Activated CD8-positive, alpha-beta memory T cell treated with anti-CD3 and anti-CD28 coated beads, Interleukin-2, amount 50 U/mL, for 48 hours (primary cell): ENCODE measurements around the gene TNNT2.

ENCODE experiments used
- DNase-seq: peaks from one replicate; pipeline ENCODE4 v3.0.0-alpha.2; 2020

The TNNT2 gene

GRCh38 chr1:201401700-201402099 lies 24.2 kb upstream of the TNNT2 start:
- DNase-seq = no peak

- no peak for DNase-seq
Observed at GRCh38 chr1:201400852-201401230, 23.4 kb upstream of the TNNT2 start.

DNA sequence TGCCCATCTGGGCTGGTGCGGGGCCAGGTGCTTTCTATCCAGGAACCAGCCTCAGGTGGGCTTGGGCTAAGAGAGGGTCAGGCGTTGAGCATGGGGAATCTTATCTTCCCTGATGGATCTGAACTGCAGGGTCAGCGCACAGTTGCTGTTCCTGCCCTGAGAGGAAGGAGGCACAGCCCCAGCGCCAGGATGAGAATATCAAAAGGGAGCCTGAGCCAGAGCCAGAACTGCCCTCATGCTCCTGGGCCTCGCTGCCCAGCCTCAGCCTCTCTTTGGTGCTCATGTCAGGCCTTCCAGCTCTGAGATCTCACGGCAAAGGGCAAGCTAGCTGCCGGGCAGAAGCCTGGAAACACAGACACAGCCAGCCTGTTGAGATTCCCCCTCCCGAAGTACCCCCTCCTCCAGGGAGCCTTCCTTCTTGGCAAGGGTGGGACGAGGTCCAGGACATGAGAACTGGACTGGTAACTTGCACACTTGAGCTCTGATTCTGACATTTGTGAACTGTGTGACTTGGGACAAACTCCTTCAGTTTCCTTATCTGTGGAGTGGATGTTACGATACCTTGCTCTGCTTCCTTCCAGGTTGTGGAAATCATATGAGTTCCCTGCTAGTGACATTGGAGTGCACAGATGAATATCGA lies 22.9 kb upstream of the TNNT2 start:
- DNase-seq = no peak

DNA sequence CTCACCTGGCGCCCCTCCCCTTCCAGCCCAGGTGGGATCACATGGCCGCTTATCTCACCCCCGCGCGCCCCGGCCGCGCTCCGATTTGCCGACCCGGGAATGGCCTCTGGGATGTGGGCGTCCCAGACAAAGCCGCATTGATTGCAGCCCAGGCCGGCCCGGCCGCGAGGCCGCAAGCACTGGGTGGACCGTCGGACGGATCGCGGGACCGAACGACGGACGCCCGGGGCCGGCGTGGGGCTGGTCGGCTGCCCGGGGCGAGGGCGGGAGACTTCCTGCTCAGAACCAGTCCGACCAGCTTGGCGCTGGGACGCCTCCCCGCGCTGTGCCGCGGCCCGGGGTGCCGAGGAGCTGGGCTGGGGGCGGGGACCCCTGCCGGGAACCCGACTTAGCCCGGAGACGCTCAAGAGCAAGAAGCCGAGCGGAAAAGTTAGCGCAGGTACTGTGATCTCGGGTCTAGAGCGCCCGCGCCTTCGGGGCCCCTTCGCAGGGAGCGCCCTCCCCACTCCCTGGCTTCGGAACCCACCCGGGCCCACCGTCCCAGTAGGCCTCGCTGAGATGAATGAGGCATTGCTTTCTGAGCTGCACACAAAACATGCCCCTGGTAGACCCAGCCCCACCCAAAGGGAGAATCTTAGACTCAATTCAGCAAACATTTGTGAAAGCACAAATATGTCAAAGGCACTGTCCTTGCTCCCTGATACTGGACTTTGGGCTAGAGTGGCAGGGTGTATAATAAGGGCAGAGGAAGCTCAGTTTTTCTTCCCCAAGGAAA lies 22.1 kb upstream of the TNNT2 start:
- DNase-seq = no peak

DNA sequence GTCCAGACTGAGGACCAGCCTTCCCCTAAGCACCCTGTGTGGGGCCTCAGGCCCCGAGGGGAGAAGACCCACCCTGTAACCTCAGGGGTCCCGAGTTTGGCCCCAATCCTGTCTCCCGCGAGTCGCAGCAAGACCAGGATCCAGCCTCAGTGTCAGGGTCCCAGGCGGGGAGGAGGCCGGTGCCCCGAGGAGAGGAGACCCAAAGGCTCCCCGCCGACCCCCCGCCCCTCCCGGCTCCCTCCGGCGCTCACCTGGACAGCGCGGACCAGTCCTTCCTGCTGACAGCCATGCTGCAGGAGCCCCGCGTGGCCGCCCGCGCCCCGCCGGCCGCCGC lies 21.5 kb upstream of the TNNT2 start, which contains the start of gene LAD1:
Gene LAD1, minus strand, starts transcription at position 307 of the 334 bp plus-strand sequence. Its CDS starts 18 bp downstream, at position 289.
- no peak for DNase-seq

DNA sequence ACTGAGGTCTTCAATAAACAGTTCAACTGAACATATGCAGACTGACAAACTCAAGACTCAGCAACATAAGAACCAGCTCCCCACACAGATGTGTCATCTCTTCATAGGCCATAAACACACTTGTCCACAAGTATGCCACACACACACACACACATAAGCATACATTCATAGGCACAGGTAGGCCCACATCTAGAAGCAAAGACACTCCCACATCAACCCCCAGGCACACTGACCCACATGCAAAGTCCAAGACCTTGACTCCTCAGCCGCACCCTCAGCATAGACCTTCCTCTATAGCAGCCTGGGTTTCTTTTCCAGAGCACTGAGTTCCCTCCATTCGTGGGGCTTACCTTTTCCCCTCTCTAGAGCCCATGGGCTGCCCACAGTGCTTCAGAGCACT lies 20.2 kb upstream of the TNNT2 start:
- DNase-seq = no peak

GRCh38 chr1:201396861-201397464 lies 19.5 kb upstream of the TNNT2 start:
- DNase-seq = no peak

DNA sequence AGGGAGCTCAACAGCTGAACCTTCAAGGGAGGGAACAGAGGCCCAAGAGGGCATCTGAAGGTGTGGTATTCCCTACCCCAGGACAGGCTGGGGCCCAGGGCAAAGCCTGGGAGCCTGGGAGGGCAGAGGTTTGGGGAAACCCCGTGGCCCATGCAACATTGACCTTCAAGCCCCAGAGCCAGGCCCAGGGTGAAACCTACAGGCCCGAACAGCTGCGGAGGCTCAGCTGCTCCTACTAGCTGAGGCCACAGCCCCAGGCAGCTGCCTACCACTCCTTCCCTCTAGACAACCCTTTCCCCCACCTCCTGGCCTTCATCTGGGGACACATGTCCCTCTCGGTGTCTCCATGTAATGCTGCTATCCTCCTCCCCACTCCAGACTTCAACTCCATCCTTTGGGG lies 18.5 kb upstream of the TNNT2 start:
- no peak for DNase-seq

GRCh38 chr1:201394591-201394990 lies 17.1 kb upstream of the TNNT2 start:
- no peak for DNase-seq

- no peak for DNase-seq
Observed at GRCh38 chr1:201393076-201393475, 15.6 kb upstream of the TNNT2 start.

DNA sequence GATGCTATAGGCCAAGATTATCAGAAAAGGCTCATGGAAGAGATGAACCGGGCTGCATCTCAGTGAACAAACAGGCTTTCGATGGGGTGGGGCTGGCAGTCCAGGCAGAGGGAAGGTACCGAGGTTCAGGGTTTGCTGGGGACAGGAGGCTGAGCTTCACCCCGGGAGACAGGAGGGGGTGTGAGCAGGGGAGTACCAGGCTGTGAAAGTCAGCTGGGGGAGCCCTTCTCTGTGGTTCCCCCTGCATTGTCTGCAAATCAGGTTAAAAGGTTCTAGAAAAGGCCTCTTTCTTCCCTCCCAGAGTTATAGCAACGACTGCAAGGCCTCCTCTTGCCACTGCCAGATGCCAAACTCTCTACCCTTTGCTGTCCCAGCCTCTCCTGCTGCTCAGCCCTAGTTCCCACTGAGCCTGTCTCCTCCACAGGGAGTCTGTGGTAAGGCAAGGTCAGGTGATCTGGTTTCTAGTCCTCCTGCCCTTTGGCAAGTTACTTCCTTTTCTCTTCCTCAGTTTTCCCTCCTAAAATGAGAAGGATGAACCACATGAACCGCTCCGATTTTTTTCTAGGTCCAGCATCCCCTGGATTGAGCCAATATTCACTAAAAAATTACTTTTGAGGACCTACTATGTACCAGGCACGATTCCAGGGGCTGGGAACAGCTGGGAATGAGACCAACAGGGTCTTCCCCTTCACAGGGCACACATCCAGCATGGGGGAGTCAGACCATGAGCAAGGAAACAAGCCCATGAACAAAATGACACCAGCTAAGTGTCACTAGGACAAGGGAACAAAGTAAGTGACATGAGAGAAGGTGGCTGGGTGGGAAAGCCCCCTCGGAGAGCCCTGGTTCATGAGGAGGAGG lies 14.4 kb upstream of the TNNT2 start:
- no peak for DNase-seq

DNA sequence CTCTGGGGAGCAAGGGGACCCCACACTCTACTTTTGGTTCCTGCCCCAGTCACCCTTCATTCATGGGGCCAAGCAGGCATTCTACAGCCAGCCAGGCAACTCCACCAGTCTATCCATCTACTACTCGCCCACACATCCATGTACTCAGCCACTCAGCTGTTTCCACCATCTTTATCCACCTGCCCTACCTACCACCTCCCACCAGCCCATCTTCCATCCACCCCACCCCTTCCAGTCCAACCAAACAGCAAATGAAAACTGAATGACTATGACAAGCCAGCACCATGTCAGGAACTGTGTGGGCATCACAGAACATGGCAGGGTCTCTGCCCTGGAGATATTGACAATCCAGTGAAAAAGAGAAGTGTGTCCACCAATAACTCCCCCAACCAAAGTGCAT lies 13.7 kb upstream of the TNNT2 start:
- no peak for DNase-seq

DNA sequence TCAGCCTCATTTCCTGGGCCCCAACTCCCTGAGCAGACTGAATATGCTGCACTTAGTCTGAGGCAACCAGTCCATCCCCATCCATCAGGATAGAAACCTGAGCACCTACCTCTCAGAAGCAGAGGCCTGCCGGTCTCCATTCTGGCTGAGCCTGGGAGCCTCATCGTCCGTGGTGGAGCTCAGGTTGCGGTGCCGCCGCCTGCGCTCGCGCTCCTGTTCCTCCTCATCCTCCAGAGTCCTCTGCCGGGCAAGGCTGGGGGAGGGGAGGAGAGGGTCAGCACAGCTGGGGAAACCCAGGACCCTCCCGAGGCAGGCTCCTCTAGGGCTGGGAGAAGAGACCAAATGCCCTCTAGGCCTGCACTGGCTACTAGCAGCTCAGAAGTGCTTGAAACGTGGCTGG lies 11.6 kb upstream of the TNNT2 start:
- DNase-seq = no peak

GRCh38 chr1:201386208-201386607 lies 8.7 kb upstream of the TNNT2 start:
- no peak for DNase-seq

GRCh38 chr1:201385299-201385891 lies 7.9 kb upstream of the TNNT2 start:
- peak; percentile 76 for DNase-seq

DNA sequence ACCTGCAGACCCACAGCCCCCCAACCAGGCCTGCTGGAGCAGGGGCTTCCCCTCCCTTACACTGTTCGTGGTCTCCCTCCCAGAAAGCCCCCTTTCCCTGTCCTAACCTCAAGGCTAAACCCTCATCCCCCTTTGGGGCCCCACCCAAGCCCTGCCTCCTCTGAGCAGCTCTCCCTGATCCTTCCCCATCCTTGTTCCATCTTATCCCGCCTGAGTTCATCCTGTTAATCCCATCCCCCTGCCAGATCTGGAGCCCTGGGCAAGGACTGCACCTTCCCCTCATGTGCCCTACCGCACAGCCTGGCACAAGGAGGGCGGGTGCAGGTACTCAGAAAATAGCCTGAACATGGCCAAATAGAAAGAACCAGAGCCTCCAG lies 6.9 kb upstream of the TNNT2 start:
- no peak for DNase-seq

GRCh38 chr1:201383647-201384405 lies 6.3 kb upstream of the TNNT2 start:
- DNase-seq = no peak

DNA sequence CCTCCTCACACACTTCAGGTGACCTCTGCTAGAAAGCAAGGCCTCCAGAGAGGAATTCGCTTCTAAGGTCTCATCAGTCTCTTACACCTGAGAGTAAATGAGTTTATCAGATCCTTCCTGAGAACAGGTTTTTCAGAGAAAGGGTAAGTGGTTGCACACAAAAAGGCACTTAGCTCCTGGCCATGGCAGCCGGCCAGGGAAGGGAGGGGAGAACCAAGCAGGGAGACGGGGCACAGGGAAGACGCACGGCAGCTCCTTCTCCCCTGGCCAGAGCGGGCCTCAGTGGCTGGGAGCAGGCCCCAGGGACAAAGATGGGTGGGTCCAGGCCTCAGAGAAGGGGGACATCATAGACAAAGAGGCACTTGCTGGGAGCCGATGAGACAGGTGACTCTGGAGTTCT lies 3.6 kb upstream of the TNNT2 start:
- no peak for DNase-seq

DNA sequence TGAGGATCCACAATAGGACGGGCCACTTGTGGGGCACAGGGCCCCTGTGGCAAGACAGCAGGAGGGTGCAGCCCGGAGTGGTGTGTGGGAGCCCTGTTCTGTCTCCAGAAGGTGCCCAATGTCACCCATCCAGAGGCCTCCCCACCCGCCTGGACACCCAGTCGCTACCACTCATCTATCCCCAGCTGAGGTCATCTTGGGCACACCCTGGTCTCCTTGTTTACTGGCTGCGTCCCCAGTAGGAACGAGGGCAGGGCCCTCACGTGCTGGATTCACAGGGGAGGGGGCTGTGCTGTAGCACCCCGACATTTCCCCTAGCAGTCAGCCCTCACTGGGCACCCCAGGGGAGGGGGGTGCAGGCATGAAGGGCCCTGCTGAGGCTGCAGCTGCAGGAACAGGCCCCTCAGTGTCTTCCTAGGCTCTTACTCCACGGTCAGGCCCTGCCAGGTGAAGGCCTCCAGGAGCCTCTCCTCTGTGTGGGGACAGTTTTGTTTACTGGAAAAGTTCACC lies 2.3 kb upstream of the TNNT2 start:
- no peak for DNase-seq

DNA sequence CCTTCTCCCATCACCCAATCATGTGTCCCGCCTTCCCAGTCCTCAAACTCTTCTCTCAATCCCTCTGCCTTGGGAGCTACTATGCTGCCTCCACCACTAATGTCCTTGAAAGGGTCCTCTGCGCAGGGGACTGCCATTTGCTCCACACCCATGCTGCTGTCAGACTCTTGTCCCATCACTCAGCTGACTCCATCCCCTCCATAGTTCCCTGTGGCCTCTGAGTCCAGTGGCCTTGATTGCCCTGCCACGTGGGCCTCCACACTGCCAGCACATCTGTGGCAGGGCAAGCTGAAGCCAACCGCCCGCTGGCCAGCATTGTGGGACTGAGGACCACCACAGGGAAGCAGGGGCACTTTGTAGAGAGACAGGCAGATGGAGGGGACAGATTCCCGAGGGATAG lies 1.3 kb upstream of the TNNT2 start:
- no peak for DNase-seq

- DNase-seq = no peak
Observed at GRCh38 chr1:201376464-201377374, 761 bp downstream of the TNNT2 start.
